HepG2 (cell line): ENCODE data around the gene TMEM62. TPM values are rescaled to one million over a fixed set of nuclear protein-coding genes. Genes with fewer than 3 reads are reported as not detected.

Experiments
- ATAC-seq: fragments of 200-7000 bp; cut with Tn5 transposase; 3 replicates; pipeline ENCODE4 v1.9.1; 2020; ENCODE audit warnings: mild to moderate bottlenecking, moderate library complexity
- BruUV-seq: library from RNA; stranded (reverse); fragments of 400-500 nt; replicated peaks from 2 replicates; lab custom pipeline; 2021; lab: Mats Ljungman, UMichigan
- CTCF ChIA-PET: fragments of 300-600 bp; formaldehyde crosslinking; extraction: SDS; loops from one replicate; lab custom pipeline; 2021; ENCODE audit warnings: low total read pairs, inconsistent platforms, low intra/inter-chr PET ratio; lab: Yijun Ruan, JAX
- POLR2A ChIA-PET: fragments of 350-600 bp; sonication (Branson Sonifier 250); formaldehyde crosslinking; loops from one replicate; lab custom pipeline; 2020; ENCODE audit warnings: antibody characterized with exemption, inconsistent platforms; lab: Yijun Ruan, JAX
- DNase-seq: peaks from one replicate; pipeline ENCODE4 v3.0.0-alpha.2; 2015; ENCODE audit warnings: low spot score
- FAIRE-seq: peaks from 3 replicates; lab custom pipeline; 2011; peaks lifted over from hg19 to GRCh38; lab: Jason Lieb, UNC
- H2AFZ ChIP-seq: one replicate; pipeline ENCODE4 v1.6.1; 2011; ENCODE audit warnings: low read length, inconsistent platforms
- H3K27ac ChIP-seq: fragments of 300-600 bp; 3 replicates; pipeline ENCODE4 v1.8.0; 2011; ENCODE audit warnings: mixed run types, mild to moderate bottlenecking, mixed read lengths, low read length, inconsistent platforms; ENCODE audit not compliant: insufficient read depth; ENCODE audit errors: extremely low read length
- H3K27me3 ChIP-seq, 2 experiments: fragments of 200-600 bp in 1 of 2; 2 replicates in 1 of 2; 3 replicates in 1 of 2; pipeline versions ENCODE4 v1.6.0 to v1.8.0; 2011; ENCODE audit warnings: low read length in 2 of 2, mild to moderate bottlenecking in 2 of 2, moderate library complexity in 2 of 2, inconsistent platforms in 1 of 2; ENCODE audit not compliant: insufficient read depth in 2 of 2, control insufficient read depth in 1 of 2
- H3K36me3 ChIP-seq, 2 experiments: fragments of 200-600 bp in 1 of 2; replicated peaks in 1 of 2; 2 replicates in 1 of 2; 3 replicates in 1 of 2; pipeline versions ENCODE4 v1.5.1 to v1.8.0; 2011; ENCODE audit warnings: low read length in 2 of 2, inconsistent platforms in 1 of 2; ENCODE audit not compliant: insufficient read depth in 2 of 2, control insufficient read depth in 1 of 2
- H3K4me1 ChIP-seq: 2 replicates; pipeline ENCODE4 v1.5.1; 2012; ENCODE audit warnings: low read length, inconsistent platforms; ENCODE audit not compliant: insufficient read depth
- H3K4me2 ChIP-seq: 2 replicates; pipeline ENCODE4 v1.6.0; 2011; ENCODE audit warnings: low read depth, low read length, inconsistent platforms
- H3K4me3 ChIP-seq, 3 experiments: fragments of 200-600 bp in 1 of 3; sonication (generic), shearing (Covaris generic) in 1 of 3; replicated peaks in 1 of 3; 2 replicates each; pipeline ENCODE4 v1.5.1; 2011 to 2016; ENCODE audit warnings: low read length in 3 of 3, inconsistent platforms in 2 of 3, low read depth in 2 of 3, mild to moderate bottlenecking in 2 of 3, control low read depth in 1 of 3, mixed read lengths in 1 of 3; ENCODE audit not compliant: insufficient read depth in 1 of 3
- H3K79me2 ChIP-seq: one replicate; pipeline ENCODE4 v1.6.1; 2011; ENCODE audit warnings: low read length, inconsistent platforms; ENCODE audit not compliant: insufficient read depth
- H3K9ac ChIP-seq: 2 replicates; pipeline ENCODE4 v1.6.0; 2011; ENCODE audit warnings: mild to moderate bottlenecking, low read depth, low read length, inconsistent platforms; ENCODE audit not compliant: insufficient read depth
- H3K9me3 ChIP-seq: 2 replicates; pipeline ENCODE4 v1.5.1; 2012; ENCODE audit warnings: mild to moderate bottlenecking, low read length
- H4K20me1 ChIP-seq: 2 replicates; pipeline ENCODE4 v1.6.0; 2011; ENCODE audit warnings: inconsistent platforms, mild to moderate bottlenecking, low read length, moderate library complexity; ENCODE audit not compliant: insufficient read depth
- HIVEP1 ChIP-seq: sonication (generic); formaldehyde crosslinking; IDR thresholded peaks from 2 replicates; pipeline ENCODE4 v1.4.0; 2020; ENCODE audit warnings: mild to moderate bottlenecking, missing genetic modification reagents
- KDM5A ChIP-seq: fragments of 200-600 bp; sonication (generic); IDR thresholded peaks from 2 replicates; pipeline ENCODE4 v1.7.0; 2018; ENCODE audit warnings: antibody characterized with exemption, mild to moderate bottlenecking, low read length, borderline replicate concordance
- ZC3H13 ChIP-seq: sonication (generic); formaldehyde crosslinking; IDR thresholded peaks from 2 replicates; pipeline ENCODE4 v1.8.1; 2023; ENCODE audit warnings: mild to moderate bottlenecking, missing genetic modification reagents, moderate library complexity
- ZNF567 ChIP-seq: sonication (generic); formaldehyde crosslinking; IDR thresholded peaks from 2 replicates; pipeline ENCODE4 v1.8.1; 2023; ENCODE audit warnings: mild to moderate bottlenecking, missing genetic modification reagents, borderline replicate concordance
- WGBS: methylation state at CpG from one replicate; pipeline ENCODE4 v1.1.6; 2017; ENCODE audit warnings: low lambda C conversion rate; 5-methylcytosine and 5-hydroxymethylcytosine counted together
- in situ Hi-C: cut with HindIII; loops from 2 replicates; pipeline ENCODE4 v1.10.0; 2017; ENCODE audit warnings: low pct_unique_long_range_greater_than_20kb; ENCODE audit not compliant: extremely low pct_ligation_motif_present
- intact Hi-C: fragments of 100-400 bp; cut with micrococcal nuclease; formaldehyde crosslinking; loops from one replicate; pipeline ENCODE4 v1.10.0; 2022; ENCODE audit not compliant: unreplicated experiment
- polyA plus RNA-seq, 8 experiments: library from polyadenylated mRNA; depleted of rRNA in 3 of 8; stranded (reverse) in 7 of 8; unstranded in 1 of 8; fragments of >200 nt; fragmentation: Illumina TruSeq in 4 of 8; extraction: Trizol in 4 of 8; gene quantifications; 2 replicates each; pipeline versions ENCODE4 v1.2.1 to v1.2.3, GENCODE V29; 2011 to 2016; ENCODE audit warnings: low read depth in 4 of 8, missing spikeins in 1 of 8, mixed read lengths in 1 of 8; ENCODE audit not compliant: insufficient read depth in 1 of 8
- total RNA-seq, 5 experiments: library from RNA; depleted of rRNA; stranded (reverse); fragments of >200 nt; fragmentation: Illumina TruSeq; extraction: Trizol; gene quantifications; 2 replicates each; pipeline ENCODE4 v1.2.3, GENCODE V29; 2016; ENCODE audit warnings: low read depth in 1 of 5
- TF ChIP-seq, protein P1 (sequence below): sonication (generic); formaldehyde crosslinking; IDR thresholded peaks from 2 replicates; pipeline ENCODE4 v1.4.0; 2020; ENCODE audit warnings: missing genetic modification reagents
- TF ChIP-seq, protein P2 (sequence below): sonication (generic); formaldehyde crosslinking; IDR thresholded peaks from 2 replicates; pipeline ENCODE4 v1.8.1; 2022; ENCODE audit warnings: low read depth, mild to moderate bottlenecking, missing genetic modification reagents

TMEM62 gene
- total and polyA plus RNA-seq, 2 of the 13 experiments (the other 11 are each of a cell fraction or from before 2014, with no cell fraction given), result 14.2 to 20.9 TPM

DNA sequence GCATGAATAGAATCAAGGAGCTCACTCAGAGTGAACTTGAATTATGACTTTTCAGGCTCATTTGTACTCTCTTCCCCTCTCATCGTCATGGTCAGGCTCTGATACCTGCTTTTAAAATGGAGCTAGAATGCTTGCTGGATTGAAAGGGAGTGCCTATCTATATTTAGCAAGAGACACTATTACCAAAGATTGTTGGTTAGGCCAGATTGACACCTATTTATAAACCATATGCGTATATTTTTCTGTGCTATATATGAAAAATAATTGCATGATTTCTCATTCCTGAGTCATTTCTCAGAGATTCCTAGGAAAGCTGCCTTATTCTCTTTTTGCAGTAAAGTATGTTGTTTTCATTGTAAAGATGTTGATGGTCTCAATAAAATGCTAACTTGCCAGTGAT lies 61.4 kb downstream of the TMEM62 start:
- Histone ChIP-seq H3K27me3 (no peaks in the 10 kb centered on the region), H3K4me2 (no peak overlapping the region), H3K27ac (no peak overlapping the region), H3K4me1 (no peaks in the 10 kb centered on the region), H3K9me3 (no peaks in the 10 kb centered on the region), H3K79me2 (no peaks in the 10 kb centered on the region), H3K36me3 (peaks cover 6 to 31% of the 10 kb centered on the region in 2 experiments; a peak in 4 of 5 replicates), H3K9ac (no peak overlapping the region), H2AFZ (no peak overlapping the region), H4K20me1 (no peaks in the 10 kb centered on the region), H3K4me3 (no peak overlapping the region)
- DNase-seq (no peak), FAIRE-seq (no peak), ATAC-seq (no peak)
- WGBS, result 92% methylated on average over 2 of the region's 2 CpGs
- ChIA-PET CTCF (no interaction called here), POLR2A (interaction anchor here (2.3 kb wide), 1 partner anchor 9 kb away, joined by 6 read pairs; no protein-coding TSS in a partner anchor)
- no peak for TF ChIP-seq ZNF567
- no peak for TF ChIP-seq ZC3H13 (CRISPR knock-in tag)
- TF ChIP-seq, protein P1, sequence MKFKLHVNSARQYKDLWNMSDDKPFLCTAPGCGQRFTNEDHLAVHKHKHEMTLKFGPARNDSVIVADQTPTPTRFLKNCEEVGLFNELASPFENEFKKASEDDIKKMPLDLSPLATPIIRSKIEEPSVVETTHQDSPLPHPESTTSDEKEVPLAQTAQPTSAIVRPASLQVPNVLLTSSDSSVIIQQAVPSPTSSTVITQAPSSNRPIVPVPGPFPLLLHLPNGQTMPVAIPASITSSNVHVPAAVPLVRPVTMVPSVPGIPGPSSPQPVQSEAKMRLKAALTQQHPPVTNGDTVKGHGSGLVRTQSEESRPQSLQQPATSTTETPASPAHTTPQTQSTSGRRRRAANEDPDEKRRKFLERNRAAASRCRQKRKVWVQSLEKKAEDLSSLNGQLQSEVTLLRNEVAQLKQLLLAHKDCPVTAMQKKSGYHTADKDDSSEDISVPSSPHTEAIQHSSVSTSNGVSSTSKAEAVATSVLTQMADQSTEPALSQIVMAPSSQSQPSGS (CRISPR knock-in tag), result no peak
- no peak for TF ChIP-seq HIVEP1 (CRISPR knock-in tag)
- TF ChIP-seq, protein P2, sequence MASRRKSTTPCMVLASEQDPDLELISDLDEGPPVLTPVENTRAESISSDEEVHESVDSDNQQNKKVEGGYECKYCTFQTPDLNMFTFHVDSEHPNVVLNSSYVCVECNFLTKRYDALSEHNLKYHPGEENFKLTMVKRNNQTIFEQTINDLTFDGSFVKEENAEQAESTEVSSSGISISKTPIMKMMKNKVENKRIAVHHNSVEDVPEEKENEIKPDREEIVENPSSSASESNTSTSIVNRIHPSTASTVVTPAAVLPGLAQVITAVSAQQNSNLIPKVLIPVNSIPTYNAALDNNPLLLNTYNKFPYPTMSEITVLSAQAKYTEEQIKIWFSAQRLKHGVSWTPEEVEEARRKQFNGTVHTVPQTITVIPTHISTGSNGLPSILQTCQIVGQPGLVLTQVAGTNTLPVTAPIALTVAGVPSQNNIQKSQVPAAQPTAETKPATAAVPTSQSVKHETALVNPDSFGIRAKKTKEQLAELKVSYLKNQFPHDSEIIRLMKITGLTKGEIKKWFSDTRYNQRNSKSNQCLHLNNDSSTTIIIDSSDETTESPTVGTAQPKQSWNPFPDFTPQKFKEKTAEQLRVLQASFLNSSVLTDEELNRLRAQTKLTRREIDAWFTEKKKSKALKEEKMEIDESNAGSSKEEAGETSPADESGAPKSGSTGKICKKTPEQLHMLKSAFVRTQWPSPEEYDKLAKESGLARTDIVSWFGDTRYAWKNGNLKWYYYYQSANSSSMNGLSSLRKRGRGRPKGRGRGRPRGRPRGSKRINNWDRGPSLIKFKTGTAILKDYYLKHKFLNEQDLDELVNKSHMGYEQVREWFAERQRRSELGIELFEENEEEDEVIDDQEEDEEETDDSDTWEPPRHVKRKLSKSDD, result no peak
- no peak for TF ChIP-seq KDM5A
- no TSS peak for BruUV-seq
- in situ Hi-C loops (no loop called here), intact Hi-C loops (no loop called here)
